ENCODE measurements around the gene NT5C1A.

GRCh38 chr1:39635871-39636210 is 36.1 kb downstream of the NT5C1A start:
- TF ChIP-seq POLR2AphosphoS5 (IDR thresholded peaks at IDR 0.05; ENCODE audit: borderline replicate concordance, low read depth, low read length) (no peak), EZH2 (IDR thresholded peaks at IDR 0.05) (no peak)
